Transverse colon (tissue), 3 donors: ENCODE results near the gene HERC6.

Source experiments
- CTCF ChIP-seq, 5 experiments: fragments of 200-600 bp in 3 of 5; fragments of 450-650 bp in 2 of 5; sonication (generic) in 3 of 5; IDR thresholded peaks; 1 replicate in 2 of 5; 2 replicates in 3 of 5; pipeline ENCODE4 v1.5.1; 2016 to 2017; ENCODE audit warnings: antibody characterized with exemption in 5 of 5, inconsistent platforms in 3 of 5, mild to moderate bottlenecking in 2 of 5, moderate library complexity in 1 of 5
- POLR2A ChIP-seq: fragments of 450-650 bp; IDR thresholded peaks from one replicate; pipeline ENCODE4 v1.6.1; 2016; ENCODE audit warnings: antibody characterized with exemption, mild to moderate bottlenecking, moderate library complexity

- TF ChIP-seq POLR2A: no peak
- TF ChIP-seq CTCF (IDR thresholded peaks at IDR 0.05): no peak
Measured at GRCh38 chr4:88465653-88466192, 87.1 kb downstream of the HERC6 start.
